ENCODE results near the gene RHOT2.

- TF ChIP-seq CTCF (IDR thresholded peaks at IDR 0.05) (no peak), POLR2A (IDR thresholded peaks at IDR 0.05) (no peak)
These were observed 6.4 kb downstream of the RHOT2 start for GRCh38 chr16:674214-674881.
